Common myeloid progenitor, CD34-positive (primary cell): Measurements from ENCODE around the gene RANBP17.
"Not testable (repeated sequence)": the region's sequence is repeated elsewhere in the genome, so short reads cannot be mapped to it uniquely, and the experiment has no call there.

Source experiments
- CTCF ChIA-PET: fragments of 350-600 bp; sonication (Branson Sonifier 250); formaldehyde crosslinking; loops from one replicate; lab custom pipeline; 2021; ENCODE audit warnings: antibody characterized with exemption; lab: Charles Lee
- POLR2A ChIA-PET: fragments of 350-600 bp; sonication (Branson Sonifier 250); formaldehyde crosslinking; loops from one replicate; lab custom pipeline; 2021; ENCODE audit warnings: antibody characterized with exemption; lab: Charles Lee
- DNase-seq, 3 donors: peaks; one replicate each; pipeline versions ENCODE4 v3.0.0 to v3.0.0-alpha.2; 2013
- H3K27ac ChIP-seq, 2 experiments: 1 replicate in 1 of 2; 2 replicates in 1 of 2; pipeline ENCODE4 v1.7.0; 2013; ENCODE audit warnings: inconsistent platforms in 2 of 2, low read length in 2 of 2, mild to moderate bottlenecking in 2 of 2, low read depth in 1 of 2, moderate library complexity in 1 of 2; ENCODE audit not compliant: severe bottlenecking in 2 of 2, insufficient read depth in 1 of 2, poor library complexity in 1 of 2
- H3K27me3 ChIP-seq, 5 experiments: replicated peaks in 2 of 5; 1 replicate in 3 of 5; 2 replicates in 2 of 5; pipeline versions ENCODE4 v1.6.1 to v1.7.0; 2013; ENCODE audit warnings: low read length in 4 of 5, mild to moderate bottlenecking in 2 of 5, moderate library complexity in 2 of 5, inconsistent platforms in 1 of 5; ENCODE audit not compliant: insufficient read depth in 5 of 5, control insufficient read depth in 4 of 5
- H3K36me3 ChIP-seq, 4 experiments: 1 replicate in 2 of 4; 2 replicates in 2 of 4; pipeline versions ENCODE4 v1.6.1 to v1.7.0; 2013; ENCODE audit warnings: low read length in 3 of 4, control low read depth in 1 of 4, mild to moderate bottlenecking in 1 of 4; ENCODE audit not compliant: control insufficient read depth in 4 of 4, insufficient read depth in 4 of 4
- H3K4me1 ChIP-seq, 4 experiments: 1 replicate in 3 of 4; 2 replicates in 1 of 4; pipeline versions ENCODE4 v1.6.1 to v1.7.1; 2013; ENCODE audit warnings: low read length in 3 of 4, mild to moderate bottlenecking in 3 of 4, control low read depth in 1 of 4, inconsistent platforms in 1 of 4, moderate library complexity in 1 of 4; ENCODE audit not compliant: control insufficient read depth in 4 of 4, insufficient read depth in 4 of 4; ENCODE audit errors: control extremely low read depth in 1 of 4
- H3K4me3 ChIP-seq, 7 experiments: 1 replicate in 4 of 7; 2 replicates in 3 of 7; pipeline versions ENCODE4 v1.5.1 to v1.7.0; 2013; ENCODE audit warnings: mild to moderate bottlenecking in 7 of 7, low read length in 6 of 7, moderate library complexity in 6 of 7, inconsistent platforms in 2 of 7, low read depth in 2 of 7, control low read depth in 1 of 7; ENCODE audit not compliant: insufficient read depth in 4 of 7, control insufficient read depth in 1 of 7; ENCODE audit errors: extremely low read depth in 1 of 7
- H3K9me3 ChIP-seq, 5 experiments: 1 replicate in 4 of 5; 2 replicates in 1 of 5; pipeline versions ENCODE4 v1.6.1 to v1.7.1; 2013; ENCODE audit warnings: low read length in 4 of 5, mild to moderate bottlenecking in 2 of 5, inconsistent platforms in 1 of 5, low read depth in 1 of 5, moderate library complexity in 1 of 5; ENCODE audit not compliant: control insufficient read depth in 4 of 5, insufficient read depth in 2 of 5; ENCODE audit errors: control extremely low read depth in 1 of 5
- WGBS: methylation state at CpG from one replicate; pipeline ENCODE4 v1.1.5; 2013; ENCODE audit not compliant: insufficient coverage; 5-methylcytosine and 5-hydroxymethylcytosine counted together

Gene RANBP17

DNA sequence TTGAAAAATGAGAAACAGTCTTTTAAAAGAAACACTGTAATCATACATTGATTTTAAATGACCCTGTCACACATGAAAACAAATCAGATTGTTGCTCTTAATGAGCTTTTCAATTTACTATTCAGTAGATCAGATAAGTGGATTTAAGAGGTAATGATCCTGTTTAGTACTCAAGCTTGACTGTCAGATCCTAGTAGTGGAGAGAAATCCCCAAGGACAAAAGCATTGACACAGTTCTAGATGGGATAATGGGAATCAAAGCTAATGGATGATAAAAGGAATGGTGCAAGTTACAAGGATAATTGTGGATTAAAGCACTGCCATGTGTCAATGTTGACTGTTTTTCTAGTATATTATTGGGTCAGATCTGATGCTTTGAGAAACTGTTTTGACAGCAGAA is 304.9 kb downstream of the RANBP17 start:
- peaks cover 0 to 16% (median 3%) of the 10 kb centered on the region in 4 experiments for H3K4me1 ChIP-seq
- DNase-seq: no peak
- H3K27ac ChIP-seq: no peak overlapping the region
- H3K9me3 ChIP-seq: no peaks in the 10 kb centered on the region
- H3K36me3 ChIP-seq: no peaks in the 10 kb centered on the region
- ChIA-PET POLR2A (no interaction called here), CTCF (no interaction called here)
- H3K4me3 ChIP-seq: no peak overlapping the region
- no peaks in the 10 kb centered on the region for H3K27me3 ChIP-seq

DNA sequence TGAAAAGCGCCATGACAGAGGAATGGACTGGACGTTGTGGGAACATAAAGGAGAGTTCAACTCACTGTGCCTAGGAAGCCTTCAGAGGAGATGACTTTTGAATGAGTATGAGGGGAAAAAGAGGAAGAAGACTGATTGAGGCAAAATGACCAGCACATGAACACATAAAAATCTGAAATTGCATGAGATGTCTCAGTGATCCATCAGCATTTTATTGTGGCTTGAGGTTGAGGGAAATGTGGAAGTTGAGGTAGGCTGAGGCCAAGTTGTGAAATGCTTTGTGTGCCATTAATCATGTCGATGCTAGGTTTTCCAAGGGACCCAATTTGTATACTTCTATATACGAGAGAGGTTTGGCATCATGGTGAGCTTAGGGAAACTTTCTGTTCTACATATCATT is 306.4 kb downstream of the RANBP17 start:
- no peak overlapping the region for H3K27ac ChIP-seq
- peaks cover 0 to 12% (median 1%) of the 10 kb centered on the region in 4 experiments for H3K4me1 ChIP-seq
- POLR2A ChIA-PET: no interaction called here
- no peak overlapping the region for H3K4me3 ChIP-seq
- WGBS: 85% methylated on average over 2 of the region's 4 CpGs
- no peaks in the 10 kb centered on the region for H3K27me3 ChIP-seq
- H3K36me3 ChIP-seq: no peaks in the 10 kb centered on the region
- no peaks in the 10 kb centered on the region for H3K9me3 ChIP-seq
- peak; percentile 16 to 83 (median 83) for DNase-seq
- CTCF ChIA-PET: no interaction called here

DNA sequence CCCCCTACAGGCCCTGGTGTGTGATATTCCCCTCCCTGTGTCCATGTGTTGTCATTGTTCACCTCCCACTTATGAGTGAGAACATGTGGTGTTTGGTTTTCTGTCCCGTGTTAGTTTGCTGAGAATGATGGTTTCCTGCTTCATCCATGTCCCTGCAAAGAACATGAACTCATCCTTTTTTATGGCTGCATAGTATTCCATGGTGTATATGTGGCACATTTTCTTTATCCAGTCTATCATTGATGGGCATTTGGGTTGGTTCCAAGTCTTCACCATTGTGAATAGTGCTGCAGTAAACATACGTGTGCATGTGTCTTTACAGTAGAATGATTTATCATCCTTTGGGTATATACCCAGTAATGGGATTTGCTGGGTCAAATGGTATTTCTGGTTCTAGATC is 313.1 kb downstream of the RANBP17 start:
- CTCF ChIA-PET, H3K36me3 ChIP-seq, DNase-seq, H3K9me3 ChIP-seq, POLR2A ChIA-PET, H3K4me1 ChIP-seq, H3K27me3 ChIP-seq, H3K27ac ChIP-seq, H3K4me3 ChIP-seq: not testable (repeated sequence)
- WGBS: 100% methylated on average over 1 of the region's 2 CpGs

DNA sequence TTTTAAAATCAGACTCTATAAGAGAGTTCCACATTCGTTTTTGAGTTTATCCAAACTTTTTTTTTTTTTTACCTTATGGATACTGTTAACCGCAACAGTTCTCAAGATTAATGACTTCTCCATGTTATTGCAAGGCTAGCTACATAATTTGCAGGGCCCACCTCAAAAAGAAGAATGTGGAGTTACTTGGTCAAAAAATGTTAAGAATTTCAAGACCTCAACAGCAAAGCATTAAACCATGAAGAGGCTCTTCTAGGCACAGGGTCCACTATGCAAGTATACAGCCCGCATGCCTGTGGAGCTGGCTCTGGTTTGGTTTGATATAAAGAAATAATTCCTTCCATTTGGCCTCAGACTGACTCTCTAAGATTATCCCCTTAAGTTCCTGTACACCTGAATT is 313.9 kb downstream of the RANBP17 start:
- no peaks in the 10 kb centered on the region for H3K27me3 ChIP-seq
- H3K9me3 ChIP-seq: no peaks in the 10 kb centered on the region
- H3K36me3 ChIP-seq: no peaks in the 10 kb centered on the region
- ChIA-PET CTCF (interaction anchor here (0.7 kb wide), 1 partner anchor 537 kb away, joined by 3 read pairs; no protein-coding TSS in a partner anchor), POLR2A (no interaction called here)
- no peak for DNase-seq
- 100% methylated on average over 1 of the region's 3 CpGs for WGBS
- no peak overlapping the region for H3K27ac ChIP-seq
- no peaks in the 10 kb centered on the region for H3K4me1 ChIP-seq
- no peak overlapping the region for H3K4me3 ChIP-seq

DNA sequence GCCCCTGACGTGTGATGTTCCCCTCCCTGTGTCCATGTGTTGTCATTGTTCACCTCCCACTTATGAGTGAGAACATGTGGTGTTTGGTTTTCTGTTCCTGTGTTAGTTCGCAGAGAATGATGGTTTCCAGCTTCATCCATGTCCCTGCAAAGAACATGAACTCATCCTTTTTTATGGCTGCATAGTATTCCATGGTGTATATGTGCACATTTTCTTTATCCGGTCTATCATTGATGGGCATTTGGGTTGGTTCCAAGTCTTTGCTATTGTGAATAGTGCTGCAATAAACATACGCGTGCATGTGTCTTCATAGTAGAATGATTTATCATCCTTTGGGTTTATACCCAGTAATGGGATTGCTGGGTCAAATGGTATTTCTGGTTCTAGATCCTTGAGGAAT is 316.4 kb downstream of the RANBP17 start:
- WGBS: no CpG with 5 or more reads among the region's 5 CpGs
- CTCF ChIA-PET, H3K36me3 ChIP-seq, H3K27ac ChIP-seq, DNase-seq, H3K27me3 ChIP-seq, POLR2A ChIA-PET, H3K9me3 ChIP-seq, H3K4me1 ChIP-seq, H3K4me3 ChIP-seq: not testable (repeated sequence)

DNA sequence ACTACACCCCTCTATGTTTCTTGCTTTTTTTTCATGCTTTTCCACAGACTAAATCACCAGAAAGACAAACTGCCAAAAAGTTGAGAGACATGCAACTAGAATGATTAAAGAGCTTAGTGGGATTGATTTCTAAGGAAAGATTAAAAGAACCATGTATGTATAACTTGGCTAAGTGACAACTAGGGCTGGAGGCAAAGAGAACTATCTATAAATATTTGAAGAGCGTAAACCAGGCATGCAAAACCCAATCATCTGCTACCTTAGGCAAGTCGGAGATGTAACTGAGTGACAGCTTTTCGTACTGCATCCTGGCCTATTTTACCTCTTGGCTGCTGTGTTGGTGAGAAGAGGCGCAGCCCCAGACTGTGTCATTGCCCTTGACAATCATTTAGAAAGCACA is 326.2 kb downstream of the RANBP17 start:
- WGBS: 98% methylated on average over 4 of the region's 4 CpGs
- ChIA-PET POLR2A (no interaction called here), CTCF (no interaction called here)
- Histone ChIP-seq H3K9me3 (peaks cover 0 to 4% (median 0%) of the 10 kb centered on the region in 5 experiments), H3K36me3 (peaks cover 0 to 2% (median 0%) of the 10 kb centered on the region in 4 experiments), H3K27me3 (no peaks in the 10 kb centered on the region), H3K27ac (no peak overlapping the region), H3K4me3 (no peak overlapping the region), H3K4me1 (no peaks in the 10 kb centered on the region)
- no peak for DNase-seq

DNA sequence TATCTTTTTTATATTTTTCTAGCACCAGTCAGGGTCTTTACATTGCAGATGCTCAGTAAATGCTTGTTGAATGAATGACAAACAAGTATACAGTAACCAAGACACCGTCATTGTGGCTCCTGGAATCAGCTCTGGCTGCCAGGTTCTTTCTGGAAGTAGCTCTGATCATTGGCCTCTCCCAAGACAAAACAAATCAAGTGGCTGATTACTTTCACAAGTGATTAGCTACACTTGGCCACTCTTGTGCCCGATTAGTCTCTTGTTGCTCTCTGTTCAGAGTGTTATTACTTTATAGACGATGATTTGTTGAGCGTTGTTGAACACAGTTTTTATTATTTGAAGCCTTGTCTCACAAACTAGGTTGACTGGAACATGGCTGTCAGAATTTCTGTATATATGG is 327.6 kb downstream of the RANBP17 start:
- DNase-seq: no peak
- peaks cover 0 to 4% (median 0%) of the 10 kb centered on the region in 5 experiments for H3K9me3 ChIP-seq
- WGBS: 90% methylated on average over 2 of the region's 4 CpGs
- H3K27ac ChIP-seq: no peak overlapping the region
- ChIA-PET POLR2A (no interaction called here), CTCF (no interaction called here)
- no peaks in the 10 kb centered on the region for H3K4me1 ChIP-seq
- H3K4me3 ChIP-seq: no peak overlapping the region
- no peaks in the 10 kb centered on the region for H3K27me3 ChIP-seq
- peaks cover 0 to 2% (median 0%) of the 10 kb centered on the region in 4 experiments for H3K36me3 ChIP-seq
